ENCODE measurements around the gene ACAD10.

Gene ACAD10

DNA sequence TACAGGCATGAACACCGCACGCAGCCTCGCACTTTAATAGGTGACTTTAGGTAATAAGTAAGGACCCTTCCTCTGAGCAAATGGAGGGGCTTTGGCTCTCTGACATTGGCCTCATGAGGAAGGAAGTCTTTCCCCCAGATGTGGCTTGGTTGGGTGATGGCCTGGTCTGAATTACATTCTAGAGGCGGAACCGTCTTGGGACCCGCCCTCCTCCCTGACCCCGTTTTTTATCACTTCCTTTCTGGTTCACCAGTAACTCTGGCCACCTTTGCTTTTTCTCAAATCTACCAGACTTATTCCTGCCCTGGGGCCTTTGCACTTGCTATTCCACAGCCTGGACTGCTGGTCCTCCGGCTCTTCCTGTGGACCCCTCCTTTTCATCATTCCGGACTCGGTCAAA, 94.3 kb downstream of the ACAD10 start:
- Histone ChIP-seq H3K4me1 (ENCODE audit: control insufficient read depth, insufficient read depth, low read length) (peaks cover 10% of the 10 kb centered on the region), H3K4me3 (ENCODE audit: low read depth, low read length) (no peak overlapping the region), H3K27ac (ENCODE audit: extremely low read depth, low read depth, low read length) (no peak overlapping the region), H3K9me3 (ENCODE audit: control insufficient read depth, insufficient read depth, low read depth, low read length) (no peaks in the 10 kb centered on the region; the same call in 1 of the 2 replicates), H3K36me3 (ENCODE audit: control insufficient read depth in 2 of 2, insufficient read depth in 1 of 2, low read length in 2 of 2) (peaks cover 7 to 45% of the 10 kb centered on the region in 2 experiments; a peak in 2 of 3 replicates)
- no peak for TF ChIP-seq EGR2 (tag by site-specific recombination; IDR thresholded peaks at IDR 0.05; ENCODE audit: low read depth)
- no peak for TF ChIP-seq ZNF350 (tag by site-specific recombination; IDR thresholded peaks at IDR 0.05)
- no peak for TF ChIP-seq ZNF211 (tag by site-specific recombination; IDR thresholded peaks at IDR 0.05; ENCODE audit: low read depth)
- TF ChIP-seq ZNF707 (tag by site-specific recombination; IDR thresholded peaks at IDR 0.05): no peak
- TF ChIP-seq ZSCAN23 (tag by site-specific recombination; IDR thresholded peaks at IDR 0.05): no peak
- TF ChIP-seq, protein P1, sequence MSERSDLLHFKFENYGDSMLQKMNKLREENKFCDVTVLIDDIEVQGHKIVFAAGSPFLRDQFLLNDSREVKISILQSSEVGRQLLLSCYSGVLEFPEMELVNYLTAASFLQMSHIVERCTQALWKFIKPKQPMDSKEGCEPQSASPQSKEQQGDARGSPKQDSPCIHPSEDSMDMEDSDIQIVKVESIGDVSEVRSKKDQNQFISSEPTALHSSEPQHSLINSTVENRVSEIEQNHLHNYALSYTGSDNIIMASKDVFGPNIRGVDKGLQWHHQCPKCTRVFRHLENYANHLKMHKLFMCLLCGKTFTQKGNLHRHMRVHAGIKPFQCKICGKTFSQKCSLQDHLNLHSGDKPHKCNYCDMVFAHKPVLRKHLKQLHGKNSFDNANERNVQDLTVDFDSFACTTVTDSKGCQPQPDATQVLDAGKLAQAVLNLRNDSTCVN (tag by site-specific recombination; optimal IDR thresholded peaks at IDR 0.05): no peak
- TF ChIP-seq TRIM28 (IDR thresholded peaks at IDR 0.05; ENCODE audit: borderline replicate concordance, low read length): no peak
- TF ChIP-seq ZNF184 (tag by site-specific recombination; IDR thresholded peaks at IDR 0.05): no peak
- TF ChIP-seq ZNF169 (tag by site-specific recombination; IDR thresholded peaks at IDR 0.05): no peak
- no peak for TF ChIP-seq SP3 (tag by site-specific recombination; IDR thresholded peaks at IDR 0.05)
- no peak for TF ChIP-seq ZFP41 (tag by site-specific recombination; IDR thresholded peaks at IDR 0.05; ENCODE audit: borderline replicate concordance)
- no peak for TF ChIP-seq ZNF76 (tag by site-specific recombination; IDR thresholded peaks at IDR 0.05; ENCODE audit: borderline replicate concordance, low read depth)
- TF ChIP-seq ZNF658 (tag by site-specific recombination; IDR thresholded peaks at IDR 0.05): no peak
- no peak for TF ChIP-seq ZFP69B (tag by site-specific recombination; IDR thresholded peaks at IDR 0.05)
- no peak for TF ChIP-seq ZNF404 (tag by site-specific recombination; IDR thresholded peaks at IDR 0.05)
- TF ChIP-seq ZNF174 (tag by site-specific recombination; IDR thresholded peaks at IDR 0.05): no peak
- POLR2A ChIA-PET: no interaction called here
- CTCF ChIA-PET: no interaction called here

DNA sequence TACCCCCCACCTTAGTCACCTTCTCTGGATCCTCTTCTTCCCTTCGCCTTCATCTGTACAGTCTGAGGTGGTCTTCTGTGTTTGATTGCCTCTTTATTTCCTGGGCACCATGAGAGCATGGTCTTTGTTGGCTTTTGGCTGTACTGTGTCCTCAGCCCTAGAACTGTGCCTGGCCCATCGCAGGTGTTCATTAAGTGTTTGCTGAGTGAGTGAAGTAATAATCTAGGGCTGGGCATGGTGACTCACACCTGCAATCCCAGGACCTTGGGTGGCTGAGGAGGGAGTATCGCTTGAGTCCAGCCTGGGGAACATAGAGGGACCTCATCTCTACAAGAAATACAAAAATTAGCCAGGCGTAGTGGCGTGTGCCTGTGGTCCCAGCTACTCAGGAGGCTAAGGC, 94.8 kb downstream of the ACAD10 start:
- H3K4me3 ChIP-seq (ENCODE audit: low read depth, low read length): no peak overlapping the region
- ChIA-PET POLR2A (no interaction called here), CTCF (no interaction called here)
- H3K27ac ChIP-seq (ENCODE audit: extremely low read depth, low read depth, low read length): no peak overlapping the region
- H3K36me3 ChIP-seq (ENCODE audit: control insufficient read depth in 2 of 2, insufficient read depth in 1 of 2, low read length in 2 of 2): peaks cover 11 to 50% of the 10 kb centered on the region in 2 experiments; a peak in 2 of 3 replicates
- no peaks in the 10 kb centered on the region; the same call in 1 of the 2 replicates for H3K9me3 ChIP-seq (ENCODE audit: control insufficient read depth, insufficient read depth, low read depth, low read length)
- peaks cover 6% of the 10 kb centered on the region for H3K4me1 ChIP-seq (ENCODE audit: control insufficient read depth, insufficient read depth, low read length)
- TF ChIP-seq SCRT2 (tag by site-specific recombination; IDR thresholded peaks at IDR 0.05) (no peak), ZNF214 (tag by site-specific recombination; IDR thresholded peaks at IDR 0.05; ENCODE audit: borderline replicate concordance) (no peak), SETDB1 (IDR thresholded peaks at IDR 0.05; ENCODE audit: insufficient read length, low read length) (no peak), ZNF571 (tag by site-specific recombination; IDR thresholded peaks at IDR 0.05) (no peak), ZNF121 (tag by site-specific recombination; IDR thresholded peaks at IDR 0.05) (no peak), ZNF596 (tag by site-specific recombination; IDR thresholded peaks at IDR 0.05) (no peak), ZNF843 (tag by site-specific recombination; IDR thresholded peaks at IDR 0.05) (no peak), KLF16 (tag by site-specific recombination; IDR thresholded peaks at IDR 0.05) (no peak), ZNF654 (tag by site-specific recombination; IDR thresholded peaks at IDR 0.05; ENCODE audit: low read depth) (no peak), ZNF324 (tag by site-specific recombination; IDR thresholded peaks at IDR 0.05) (no peak), ZNF623 (tag by site-specific recombination; IDR thresholded peaks at IDR 0.05) (no peak), ZNF274 (IDR thresholded peaks at IDR 0.05; ENCODE audit: low read length) (no peak), ZNF274 (tag by site-specific recombination; IDR thresholded peaks at IDR 0.05; ENCODE audit: borderline replicate concordance) (no peak), ZNF585B (tag by site-specific recombination; IDR thresholded peaks at IDR 0.05) (no peak), HOXD13 (CRISPR knock-in tag; IDR thresholded peaks at IDR 0.05; ENCODE audit: borderline replicate concordance) (no peak)
- TF ChIP-seq, protein P2, sequence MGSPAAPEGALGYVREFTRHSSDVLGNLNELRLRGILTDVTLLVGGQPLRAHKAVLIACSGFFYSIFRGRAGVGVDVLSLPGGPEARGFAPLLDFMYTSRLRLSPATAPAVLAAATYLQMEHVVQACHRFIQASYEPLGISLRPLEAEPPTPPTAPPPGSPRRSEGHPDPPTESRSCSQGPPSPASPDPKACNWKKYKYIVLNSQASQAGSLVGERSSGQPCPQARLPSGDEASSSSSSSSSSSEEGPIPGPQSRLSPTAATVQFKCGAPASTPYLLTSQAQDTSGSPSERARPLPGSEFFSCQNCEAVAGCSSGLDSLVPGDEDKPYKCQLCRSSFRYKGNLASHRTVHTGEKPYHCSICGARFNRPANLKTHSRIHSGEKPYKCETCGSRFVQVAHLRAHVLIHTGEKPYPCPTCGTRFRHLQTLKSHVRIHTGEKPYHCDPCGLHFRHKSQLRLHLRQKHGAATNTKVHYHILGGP (tag by site-specific recombination; IDR thresholded peaks at IDR 0.05): no peak
- TF ChIP-seq, protein P1 (tag by site-specific recombination; optimal IDR thresholded peaks at IDR 0.05): no peak
- TF ChIP-seq, protein P3, sequence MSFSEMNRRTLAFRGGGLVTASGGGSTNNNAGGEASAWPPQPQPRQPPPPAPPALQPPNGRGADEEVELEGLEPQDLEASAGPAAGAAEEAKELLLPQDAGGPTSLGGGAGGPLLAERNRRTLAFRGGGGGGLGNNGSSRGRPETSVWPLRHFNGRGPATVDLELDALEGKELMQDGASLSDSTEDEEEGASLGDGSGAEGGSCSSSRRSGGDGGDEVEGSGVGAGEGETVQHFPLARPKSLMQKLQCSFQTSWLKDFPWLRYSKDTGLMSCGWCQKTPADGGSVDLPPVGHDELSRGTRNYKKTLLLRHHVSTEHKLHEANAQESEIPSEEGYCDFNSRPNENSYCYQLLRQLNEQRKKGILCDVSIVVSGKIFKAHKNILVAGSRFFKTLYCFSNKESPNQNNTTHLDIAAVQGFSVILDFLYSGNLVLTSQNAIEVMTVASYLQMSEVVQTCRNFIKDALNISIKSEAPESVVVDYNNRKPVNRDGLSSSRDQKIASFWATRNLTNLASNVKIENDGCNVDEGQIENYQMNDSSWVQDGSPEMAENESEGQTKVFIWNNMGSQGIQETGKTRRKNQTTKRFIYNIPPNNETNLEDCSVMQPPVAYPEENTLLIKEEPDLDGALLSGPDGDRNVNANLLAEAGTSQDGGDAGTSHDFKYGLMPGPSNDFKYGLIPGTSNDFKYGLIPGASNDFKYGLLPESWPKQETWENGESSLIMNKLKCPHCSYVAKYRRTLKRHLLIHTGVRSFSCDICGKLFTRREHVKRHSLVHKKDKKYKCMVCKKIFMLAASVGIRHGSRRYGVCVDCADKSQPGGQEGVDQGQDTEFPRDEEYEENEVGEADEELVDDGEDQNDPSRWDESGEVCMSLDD (tag by site-specific recombination; IDR thresholded peaks at IDR 0.05): no peak

Measured in HEK293 (cell line).